ENCODE data around the gene PLEK.

DNA sequence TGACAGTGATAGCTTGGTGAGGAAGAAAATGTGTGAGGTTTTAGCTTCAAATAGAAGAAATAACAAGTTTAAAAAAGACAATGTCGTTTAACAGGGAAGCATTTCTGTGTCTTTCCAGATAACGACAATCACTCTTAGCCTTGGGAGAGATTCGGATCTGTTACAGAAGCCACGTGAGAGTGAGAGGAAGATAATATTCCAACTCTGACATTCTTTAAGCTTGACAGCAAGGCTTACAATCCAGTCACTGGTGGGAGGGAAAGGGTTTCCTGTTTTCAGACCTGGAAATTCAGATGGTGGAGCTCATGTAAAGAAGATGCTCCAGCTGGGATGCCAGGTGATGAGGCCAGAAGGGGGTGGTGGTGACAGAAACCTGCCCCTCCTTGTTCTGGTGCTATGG lies 71.2 kb downstream of the PLEK start:
- no peak for TF ChIP-seq EZH2 (IDR thresholded peaks at IDR 0.05; ENCODE audit: insufficient read depth, low read length)
- TF ChIP-seq, protein P1, sequence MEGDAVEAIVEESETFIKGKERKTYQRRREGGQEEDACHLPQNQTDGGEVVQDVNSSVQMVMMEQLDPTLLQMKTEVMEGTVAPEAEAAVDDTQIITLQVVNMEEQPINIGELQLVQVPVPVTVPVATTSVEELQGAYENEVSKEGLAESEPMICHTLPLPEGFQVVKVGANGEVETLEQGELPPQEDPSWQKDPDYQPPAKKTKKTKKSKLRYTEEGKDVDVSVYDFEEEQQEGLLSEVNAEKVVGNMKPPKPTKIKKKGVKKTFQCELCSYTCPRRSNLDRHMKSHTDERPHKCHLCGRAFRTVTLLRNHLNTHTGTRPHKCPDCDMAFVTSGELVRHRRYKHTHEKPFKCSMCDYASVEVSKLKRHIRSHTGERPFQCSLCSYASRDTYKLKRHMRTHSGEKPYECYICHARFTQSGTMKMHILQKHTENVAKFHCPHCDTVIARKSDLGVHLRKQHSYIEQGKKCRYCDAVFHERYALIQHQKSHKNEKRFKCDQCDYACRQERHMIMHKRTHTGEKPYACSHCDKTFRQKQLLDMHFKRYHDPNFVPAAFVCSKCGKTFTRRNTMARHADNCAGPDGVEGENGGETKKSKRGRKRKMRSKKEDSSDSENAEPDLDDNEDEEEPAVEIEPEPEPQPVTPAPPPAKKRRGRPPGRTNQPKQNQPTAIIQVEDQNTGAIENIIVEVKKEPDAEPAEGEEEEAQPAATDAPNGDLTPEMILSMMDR (IDR thresholded peaks at IDR 0.05; ENCODE audit: insufficient read depth, low read depth, low read length): no peak
